Posterior vena cava (tissue), 2 donors: ENCODE data around the gene LIPC. TPM values are rescaled to one million over a fixed set of nuclear protein-coding genes. Genes with fewer than 3 reads are reported as not detected.

Source experiments
- DNase-seq: peaks from one replicate; pipeline ENCODE4 v3.0.0-alpha.2; 2020; ENCODE audit warnings: low spot score
- intact Hi-C, 2 donors: fragments of 100-400 bp; cut with DNase I; formaldehyde crosslinking; loops; one replicate each; pipeline versions ENCODE4 v1.14.1 to v1.14.2; 2022 to 2023
- total RNA-seq, 2 donors: library from RNA; stranded (reverse); fragmentation: NEBNext Ultra II Directional; extraction: Animal tissue kit (Norgen Biotek cat#: 25700); gene quantifications; one replicate each; pipeline ENCODE4 v1.2.1, GENCODE V29; 2021
- donor health status: DM: yes; HTN: yes; CAD: no.
- donor health status: DM: yes; HTN: yes; CAD: no.

Gene LIPC
- total RNA-seq, 2 donors from 2014 or later = 0.14 to 1.2 TPM

DNA sequence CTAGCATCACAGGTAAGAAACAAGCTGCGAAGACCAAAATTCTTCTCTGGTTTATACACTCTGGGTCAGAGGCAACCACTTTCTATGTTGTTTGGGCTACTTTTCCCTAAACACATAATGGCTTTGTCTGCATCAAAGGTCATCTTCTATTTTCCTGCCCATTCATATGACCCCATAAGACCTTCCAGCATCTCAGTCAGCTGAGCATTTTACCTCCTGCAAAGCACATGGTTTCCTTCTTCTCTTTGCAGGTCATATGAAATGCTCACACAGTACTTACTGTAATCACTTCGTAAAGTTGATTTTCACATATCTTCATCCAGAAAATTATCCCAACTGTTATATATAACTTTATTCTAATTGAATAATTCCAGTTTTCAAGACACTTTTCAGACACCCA lies 34.8 kb downstream of the LIPC start:
- intact Hi-C loops = no loop called here
- DNase-seq = no peak

DNA sequence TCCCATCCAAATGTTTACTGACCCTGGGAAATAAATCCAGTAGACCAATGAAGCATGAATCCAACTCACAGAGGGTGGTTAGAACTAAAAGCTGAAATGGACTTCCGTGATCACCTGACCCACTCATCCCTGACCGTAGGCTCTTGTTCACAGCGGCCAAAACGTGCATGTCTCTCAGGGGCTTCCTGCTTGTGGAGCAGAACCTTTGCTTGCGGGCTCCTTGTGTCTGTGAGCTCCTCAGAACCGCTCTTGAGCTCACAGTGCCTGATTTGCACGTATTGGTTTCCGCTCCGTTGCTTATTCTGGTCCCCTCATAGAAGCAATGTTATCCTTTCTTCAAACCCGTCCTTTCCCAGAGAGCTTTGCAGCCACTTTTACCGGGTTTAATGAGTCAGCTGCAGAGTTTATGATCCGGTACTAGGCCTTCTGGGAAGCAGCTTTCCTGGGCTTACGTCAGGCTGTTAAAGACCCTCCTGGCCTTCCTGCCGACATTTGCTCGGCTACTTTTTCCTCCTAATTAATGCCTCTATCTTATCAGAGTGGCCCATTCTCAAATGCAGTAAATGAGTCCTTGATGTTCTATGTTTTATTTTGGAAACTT lies 35.4 kb downstream of the LIPC start:
- intact Hi-C loops = no loop called here
- no peak for DNase-seq

DNA sequence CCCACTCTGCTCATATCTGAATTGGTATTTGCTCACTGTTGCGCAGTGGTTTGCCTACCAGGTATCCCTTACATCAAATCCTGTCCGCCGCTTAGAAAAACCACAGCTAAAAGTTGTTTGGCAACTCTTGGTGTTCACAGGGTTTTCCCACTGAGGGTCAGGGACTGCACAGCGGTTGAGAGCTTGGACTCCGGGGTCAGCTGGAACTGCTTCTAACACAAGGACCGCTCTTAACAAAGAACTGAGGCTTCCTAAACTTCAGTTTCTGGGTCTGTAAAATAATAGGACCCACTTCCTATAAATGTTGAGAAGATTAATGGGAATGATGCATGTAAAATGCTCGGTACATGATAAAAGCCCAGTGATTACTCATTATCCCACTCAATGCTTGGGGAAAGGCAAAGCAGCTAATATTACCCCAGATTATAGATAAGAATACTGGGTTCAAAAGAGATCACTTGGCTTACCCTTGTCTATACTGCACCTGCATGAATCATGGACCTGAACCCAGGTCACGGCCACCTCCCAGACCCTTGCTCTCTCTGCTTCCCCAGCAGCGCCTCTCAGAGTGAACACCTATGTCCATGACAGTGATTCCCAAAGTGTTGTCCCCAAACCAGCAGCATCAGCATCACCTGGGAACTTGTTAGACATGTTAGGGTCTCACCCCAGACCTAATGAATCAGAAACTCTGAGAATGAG lies 36.1 kb downstream of the LIPC start:
- DNase-seq = no peak

DNA sequence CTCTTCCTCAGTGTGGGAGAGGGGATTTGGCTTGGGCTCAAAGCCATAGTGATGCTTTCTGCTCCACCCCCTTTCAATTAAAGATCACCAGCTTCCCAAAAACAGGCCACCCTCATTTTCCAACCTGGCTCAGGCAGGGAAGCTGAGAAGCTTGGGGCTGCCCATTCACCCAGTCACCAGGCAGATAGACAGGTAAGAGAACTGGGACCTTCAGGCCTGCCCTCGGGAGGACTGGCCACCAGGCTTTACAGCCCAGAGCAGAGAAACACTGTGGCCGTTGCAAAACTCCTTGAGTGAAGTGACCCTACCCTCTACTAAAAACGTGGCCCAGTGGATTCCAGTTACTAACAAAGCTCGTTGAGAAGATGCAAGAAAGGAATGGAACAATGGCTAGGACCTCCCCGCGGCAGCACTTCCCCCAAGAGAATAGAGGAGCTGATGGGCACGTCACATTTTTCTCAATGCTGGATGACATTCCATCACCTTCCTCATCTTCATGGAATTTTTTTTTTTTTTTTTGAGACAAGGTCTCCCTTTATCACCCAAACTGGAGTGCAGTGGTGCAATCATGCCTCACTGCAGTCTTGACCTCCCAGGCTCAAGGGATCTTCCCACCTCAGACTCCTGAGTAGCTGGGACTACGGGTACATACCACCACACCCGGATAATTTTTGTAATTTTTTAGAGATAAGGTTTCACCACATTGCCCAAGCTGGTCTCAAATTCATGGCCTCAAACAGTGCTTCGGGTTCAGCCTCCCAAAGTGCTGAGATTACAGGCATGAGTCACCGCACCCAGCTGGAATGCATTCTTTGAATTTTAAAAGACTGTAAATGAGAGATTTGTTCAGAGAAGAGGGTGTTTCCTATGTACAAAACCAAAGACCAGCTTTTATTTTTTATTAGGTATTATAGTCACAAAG lies 37.9 kb downstream of the LIPC start:
- intact Hi-C loops = no loop called here
- DNase-seq = no peak

More for the DNA sequence above, 36.1 kb downstream of the LIPC start:
- intact Hi-C loops = no loop called here

DNA sequence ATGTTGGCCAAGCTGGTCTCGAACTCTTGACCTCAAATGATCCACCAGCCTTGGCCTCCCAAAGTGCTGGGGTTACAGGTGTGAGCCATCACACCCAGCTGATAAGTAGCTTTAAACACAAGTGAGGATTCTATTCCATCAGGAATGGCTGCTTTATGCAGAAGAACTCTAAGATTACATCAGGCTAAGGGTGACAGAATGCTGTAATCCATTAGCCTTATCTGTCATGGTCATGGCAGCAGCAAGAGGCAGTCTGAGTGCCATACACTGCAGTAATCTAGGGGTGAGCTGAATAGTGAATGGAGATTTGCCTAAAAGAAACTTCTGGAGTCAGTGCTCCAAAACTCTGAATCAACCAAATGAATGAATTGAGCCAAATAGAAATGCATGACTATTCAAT lies 39.6 kb downstream of the LIPC start:
- DNase-seq = no peak
- intact Hi-C loops = no loop called here

DNA sequence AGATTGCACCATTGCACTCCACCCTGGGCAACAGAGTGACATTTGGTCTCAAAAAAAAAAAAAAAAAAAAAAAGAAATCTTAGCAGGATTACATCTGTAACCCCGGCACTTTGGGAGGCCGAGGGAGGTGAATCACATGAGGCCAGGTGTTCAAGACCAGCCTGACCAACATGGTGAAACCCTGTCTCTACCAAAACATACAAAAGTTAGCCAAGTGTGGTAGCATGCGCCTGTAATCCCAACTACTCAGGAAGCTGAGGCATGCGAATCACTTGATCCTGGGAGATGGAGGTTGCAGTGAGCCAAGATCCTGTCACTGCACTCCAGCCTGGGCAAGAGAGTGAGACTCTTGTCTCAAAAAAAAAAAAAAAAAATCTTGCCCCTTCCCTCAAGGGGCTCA lies 40.4 kb downstream of the LIPC start:
- intact Hi-C loops = no loop called here
- DNase-seq = no peak

DNA sequence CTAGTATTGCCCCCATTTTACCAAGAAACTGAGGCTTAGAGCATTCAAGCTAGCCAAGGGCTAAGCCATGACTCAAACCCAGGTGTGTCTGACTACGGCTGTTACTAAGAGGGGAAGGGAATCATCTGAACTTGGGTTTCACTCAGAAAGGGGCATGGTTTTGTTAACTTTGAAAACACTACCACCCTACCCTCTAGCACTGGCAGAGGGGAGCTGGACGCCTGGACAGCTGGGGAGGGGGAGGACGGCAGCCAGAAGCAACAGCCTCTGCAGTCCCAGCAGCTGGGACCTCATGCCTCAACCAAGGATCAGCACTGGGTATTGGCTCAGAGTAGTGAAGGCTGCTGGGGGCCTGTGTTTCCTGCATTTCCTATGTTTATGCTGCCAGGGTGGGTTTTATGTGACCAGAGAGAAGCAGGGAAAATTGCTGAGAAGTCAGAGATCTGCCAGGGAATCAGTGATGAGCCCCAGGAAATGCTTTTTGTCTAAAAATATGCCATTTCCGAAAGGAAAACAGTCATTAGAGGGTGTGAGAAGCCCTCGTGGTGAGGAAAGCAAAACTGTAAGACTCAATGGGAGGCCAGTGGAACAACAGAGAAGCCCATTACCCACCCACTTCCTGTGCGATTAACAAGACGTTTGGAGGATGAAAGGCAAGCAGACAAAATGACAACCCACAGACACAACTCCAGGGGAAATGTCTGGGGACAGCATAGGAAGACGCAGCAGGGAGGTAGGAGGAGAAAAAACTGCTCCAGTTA lies 41.2 kb downstream of the LIPC start:
- DNase-seq = no peak
- intact Hi-C loops = no loop called here

DNA sequence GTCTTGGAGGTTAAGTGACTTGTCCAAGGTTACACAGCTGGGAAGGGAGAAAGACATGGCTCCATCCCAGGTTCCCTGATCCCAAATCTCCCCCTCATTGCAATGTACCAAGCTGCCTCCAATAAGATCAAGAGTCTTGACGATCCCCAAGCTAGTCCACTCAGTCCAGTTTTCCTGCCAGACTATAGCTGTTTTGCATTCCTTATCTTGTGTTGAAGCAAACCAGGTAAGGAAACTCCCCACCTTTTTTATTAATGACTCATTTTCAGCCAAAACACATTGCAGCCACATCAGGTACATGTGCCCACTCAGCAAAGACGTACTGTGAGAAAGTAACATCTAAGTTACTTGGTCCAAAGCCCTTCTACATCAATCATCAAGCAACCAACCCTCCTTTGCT lies 41.9 kb downstream of the LIPC start:
- intact Hi-C loops = no loop called here
- DNase-seq = no peak

DNA sequence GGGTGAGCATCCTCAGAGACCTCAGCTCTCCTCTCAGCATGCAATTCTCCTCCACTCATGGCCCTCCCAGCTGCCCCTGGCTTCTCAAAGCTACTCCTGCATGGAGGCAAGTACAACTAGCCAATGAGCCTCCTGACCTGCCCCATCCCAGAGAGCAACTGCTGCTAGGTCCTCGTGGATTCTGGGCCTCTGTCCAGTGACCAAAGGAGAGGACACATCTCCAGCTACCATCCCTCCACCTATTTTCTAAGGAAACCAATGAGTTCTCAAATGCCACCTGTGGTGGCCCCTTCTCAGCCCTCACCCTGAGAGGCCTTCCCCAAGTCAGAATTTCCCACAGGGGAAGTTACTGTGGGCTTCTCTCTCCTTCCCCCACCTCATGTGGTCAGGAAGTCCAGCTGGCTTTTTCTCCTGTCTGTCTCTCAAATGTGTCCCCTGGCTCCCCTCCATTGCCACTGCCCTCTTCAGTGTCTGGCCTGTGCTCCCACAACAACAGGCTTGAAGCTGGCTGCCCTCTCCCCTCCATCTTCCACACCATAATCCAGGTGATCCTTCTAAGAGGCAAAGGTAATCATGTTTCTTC lies 43.0 kb downstream of the LIPC start:
- no peak for DNase-seq
- intact Hi-C loops = no loop called here

DNA sequence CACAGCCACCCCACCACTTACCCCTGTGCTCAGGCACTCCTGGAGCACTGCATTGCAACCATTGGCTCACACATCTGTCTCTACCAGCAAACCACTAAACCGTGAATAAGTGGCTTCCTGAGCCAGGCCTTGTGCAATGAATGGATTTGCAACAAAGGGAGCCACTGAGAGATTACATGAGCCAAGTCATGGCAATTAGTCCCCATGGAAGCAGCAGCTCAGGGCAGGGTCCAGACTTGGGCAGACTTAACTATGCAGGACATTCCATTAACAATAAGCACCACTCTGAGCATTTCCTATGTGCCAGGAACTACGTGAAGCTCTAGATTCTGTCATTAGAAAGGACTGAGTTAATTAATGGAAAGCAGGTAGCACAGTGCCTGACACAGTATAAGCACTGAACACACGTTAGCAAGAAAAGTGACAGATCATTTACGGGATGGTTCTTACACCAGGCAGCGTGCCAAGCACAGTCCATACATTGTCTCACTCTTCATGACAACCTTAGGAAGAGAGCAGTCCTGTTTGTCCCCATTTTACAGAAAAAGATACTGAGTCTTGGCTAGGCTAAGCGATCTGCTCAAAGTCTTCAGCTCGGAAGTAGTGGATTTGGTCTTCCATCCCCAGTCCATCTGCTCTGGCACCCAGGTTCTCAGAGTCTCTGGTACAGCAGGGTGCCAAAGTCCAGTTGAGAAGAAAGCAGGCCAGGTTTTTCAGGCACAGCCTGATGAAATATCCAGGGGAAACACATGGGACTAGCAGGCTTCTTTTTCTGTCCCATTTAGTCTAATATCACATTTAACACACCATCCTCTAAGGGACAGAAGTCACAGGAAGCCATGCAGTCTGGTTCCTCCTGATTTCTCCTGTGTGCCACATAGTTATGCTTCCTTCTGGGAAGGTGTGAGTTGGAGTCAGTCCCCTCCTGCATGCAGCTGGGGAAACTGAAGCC lies 44.1 kb downstream of the LIPC start:
- DNase-seq = no peak
- intact Hi-C loops = no loop called here

DNA sequence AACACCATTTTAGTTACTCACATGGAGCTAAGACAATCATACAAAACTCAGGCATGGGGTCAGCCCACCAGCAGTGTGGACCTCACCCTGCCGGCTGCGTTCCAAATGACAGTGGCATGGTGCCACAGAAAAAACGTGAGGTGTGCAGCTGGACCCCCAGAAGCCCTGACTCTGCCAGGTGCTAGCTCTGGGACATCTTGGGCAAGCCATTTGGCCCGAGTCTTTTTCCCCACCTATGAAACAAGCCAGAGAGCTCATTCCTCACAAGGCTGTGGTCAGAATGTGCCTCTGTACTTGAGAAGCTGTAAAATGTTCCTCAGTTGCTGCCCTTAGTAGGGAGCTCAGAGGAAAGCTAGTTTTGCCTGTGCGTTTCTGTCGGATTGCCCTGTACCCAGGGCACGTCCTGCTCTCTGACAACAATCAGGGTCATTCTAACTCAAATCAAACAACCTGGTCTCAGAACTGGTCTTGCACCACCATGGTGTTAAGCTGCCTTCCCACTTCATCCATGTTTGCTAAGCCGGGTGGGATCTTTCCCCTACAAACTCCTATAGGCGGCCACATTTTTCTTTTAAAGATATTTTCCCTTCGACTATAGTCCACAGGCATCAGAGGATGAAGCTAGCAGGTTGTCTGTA lies 44.9 kb downstream of the LIPC start:
- DNase-seq = no peak
- intact Hi-C loops = no loop called here

DNA sequence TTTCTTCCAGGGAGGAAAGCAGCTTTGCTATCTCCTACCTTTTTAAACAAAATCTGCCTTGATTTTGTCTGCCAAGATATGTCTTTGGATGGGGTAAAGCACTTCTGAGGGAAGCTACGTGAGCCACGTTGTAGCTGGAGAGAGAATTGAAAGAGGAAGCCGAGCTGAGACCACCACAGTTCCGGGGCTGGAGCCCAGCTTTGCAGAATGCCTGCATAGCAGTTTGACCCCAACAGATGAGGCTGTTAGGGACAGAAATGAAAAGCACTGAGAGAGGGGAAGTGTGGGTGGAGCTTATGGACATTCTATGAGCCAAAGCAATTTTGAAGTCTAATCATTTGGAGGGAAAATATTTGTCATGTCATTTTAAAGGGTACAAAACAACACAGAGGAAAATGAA lies 45.4 kb downstream of the LIPC start:
- no peak for DNase-seq
- intact Hi-C loops = no loop called here

DNA sequence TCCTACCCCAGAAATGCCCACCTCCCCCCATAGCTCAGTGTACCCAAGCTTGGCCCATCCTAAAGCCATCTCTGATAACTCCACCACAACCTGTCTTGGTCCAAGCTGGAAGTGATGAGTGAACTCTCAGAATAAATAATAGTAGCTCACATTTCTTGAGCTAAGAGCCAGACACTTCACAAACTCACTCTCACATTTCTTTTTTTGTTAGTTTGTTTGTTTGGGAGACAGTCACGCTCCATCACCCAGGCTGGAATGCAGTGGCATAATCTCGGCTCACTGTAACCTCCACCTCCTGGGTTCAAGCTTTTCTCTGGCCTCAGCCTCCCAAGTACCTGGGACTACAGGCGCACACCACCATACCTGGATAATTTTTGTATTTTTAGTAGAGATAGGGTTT lies 46.2 kb downstream of the LIPC start:
- intact Hi-C loops = no loop called here
- DNase-seq = no peak

DNA sequence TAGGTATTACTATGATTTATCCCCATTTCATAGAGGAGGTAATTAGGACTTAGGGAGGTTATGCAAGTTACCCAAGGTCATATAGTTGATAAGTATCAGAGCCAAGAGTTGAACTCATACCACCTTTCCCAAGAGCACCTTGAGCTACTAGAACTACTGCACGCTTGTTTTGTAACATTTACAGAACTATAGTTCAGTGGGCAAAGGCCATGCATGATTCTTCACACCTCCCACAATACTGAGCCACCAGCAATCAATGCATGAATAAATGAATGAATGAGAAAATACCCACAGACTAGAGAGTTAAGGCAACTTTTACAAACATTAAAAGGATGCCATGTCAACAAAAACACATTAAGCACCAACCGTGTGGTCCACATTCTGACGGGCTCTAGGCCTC lies 46.8 kb downstream of the LIPC start:
- intact Hi-C loops = no loop called here
- DNase-seq = no peak

DNA sequence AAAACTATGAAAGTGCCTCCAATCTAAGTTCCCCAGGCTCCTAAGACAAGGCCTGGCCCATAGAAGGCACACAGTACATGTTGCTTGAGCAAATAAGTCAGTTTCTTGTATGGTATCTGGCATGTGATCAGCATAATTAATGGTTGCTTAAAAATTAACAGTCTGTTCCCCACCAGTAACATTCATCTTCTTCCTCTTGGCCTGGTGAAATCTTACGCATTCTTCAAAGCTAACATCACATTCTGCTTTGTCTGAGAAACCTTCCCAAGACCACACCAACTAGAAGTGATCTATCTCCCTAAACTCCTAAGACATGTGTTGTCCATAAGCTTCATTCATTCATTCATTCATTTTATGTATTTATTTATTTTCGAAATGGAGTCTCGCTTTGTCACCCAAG lies 48.1 kb downstream of the LIPC start:
- DNase-seq = no peak
- intact Hi-C loops = loop anchor here in 1 of 2 donors (10.0 kb wide), 1 partner anchor 625 kb away; the partner anchor contains the start of gene CCNB2

DNA sequence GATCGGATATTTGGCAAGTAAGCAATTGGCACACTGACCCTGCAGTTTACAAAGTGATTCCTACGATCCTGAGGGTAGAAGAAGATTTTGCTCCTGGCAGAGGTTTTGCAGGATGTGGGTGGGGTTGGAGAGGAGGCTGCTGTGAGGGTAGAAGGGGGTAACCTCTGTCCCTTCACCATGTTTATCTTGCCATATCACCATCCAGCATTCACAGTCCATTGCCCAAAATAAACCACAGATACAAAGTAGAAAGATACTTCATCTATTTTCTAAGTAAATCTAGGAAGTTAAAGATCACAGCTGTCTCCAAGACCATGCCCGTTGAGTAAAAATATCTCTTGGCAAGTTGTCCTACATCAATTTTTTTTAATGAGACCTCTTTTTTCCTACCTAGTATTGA lies 51.6 kb downstream of the LIPC start:
- intact Hi-C loops = loop anchor here in 1 of 2 donors (10.0 kb wide), 1 partner anchor 621 kb away; the partner anchor contains the start of gene CCNB2

DNA sequence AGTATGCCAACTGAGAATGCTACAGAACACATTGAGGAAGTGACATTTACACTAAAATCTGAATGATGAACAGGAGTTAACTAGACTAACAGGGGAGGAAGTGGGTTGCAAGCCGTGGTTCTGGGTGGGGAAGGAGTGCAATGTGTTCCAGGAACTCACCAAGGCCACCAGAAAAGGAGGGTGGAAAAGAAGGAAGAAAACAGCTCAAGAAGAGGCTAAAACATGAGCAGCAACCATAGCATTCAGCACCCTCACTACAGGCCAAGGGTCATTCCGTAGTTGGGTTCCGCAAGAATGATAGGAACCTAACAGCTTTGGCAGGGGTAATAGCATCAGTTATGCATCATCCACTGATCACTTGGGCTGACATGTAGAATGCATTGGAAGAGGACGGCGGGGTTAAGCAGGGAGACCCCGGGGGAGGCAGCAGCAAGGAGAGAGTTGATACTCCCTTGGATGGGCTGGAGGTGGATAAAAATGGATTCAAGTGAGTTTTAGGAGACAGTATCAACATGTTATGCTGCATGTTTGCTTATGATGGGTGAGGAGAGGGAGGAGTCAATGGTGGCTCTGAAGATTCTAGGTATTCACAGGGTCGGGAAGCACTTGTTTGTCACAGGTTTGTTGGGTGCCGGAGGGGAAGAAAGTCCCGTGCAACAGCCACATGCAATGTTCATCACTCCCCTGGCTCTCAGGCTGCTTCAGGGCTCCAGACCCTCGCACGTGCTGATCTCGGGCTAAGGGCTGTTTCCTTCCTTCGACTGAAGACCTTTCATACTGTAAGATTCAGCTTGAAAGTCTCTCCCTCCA lies 53.2 kb downstream of the LIPC start:
- intact Hi-C loops = loop anchor here in 1 of 2 donors (10.0 kb wide), 1 partner anchor 620 kb away; the partner anchor contains the start of gene CCNB2
- no peak for DNase-seq

More for the DNA sequence above, 51.6 kb downstream of the LIPC start:
- no peak for DNase-seq
